HepG2 (cell line): ENCODE measurements around the gene CD300LG.

Source experiments
- ESRRA ChIP-seq: sonication (generic); formaldehyde crosslinking; IDR thresholded peaks from 2 replicates; pipeline ENCODE4 v1.5.1; 2020; ENCODE audit warnings: mild to moderate bottlenecking, low read depth, missing genetic modification reagents
- HNRNPK ChIP-seq: fragments of 200-400 bp; formaldehyde crosslinking; IDR thresholded peaks from 2 replicates; pipeline ENCODE4 v1.6.1; 2018; ENCODE audit warnings: low read length, low read depth, moderate library complexity, mild to moderate bottlenecking; ENCODE audit not compliant: poor library complexity, severe bottlenecking
- NONO ChIP-seq, 2 experiments: fragments of 450-650 bp in 1 of 2; sonication (generic) in 1 of 2; formaldehyde crosslinking in 1 of 2; IDR thresholded peaks in 1 of 2; conservative IDR thresholded peaks in 1 of 2; 2 replicates each; pipeline versions ENCODE4 v1.6.1 to v1.8.0; 2017 to 2022; ENCODE audit warnings: mild to moderate bottlenecking in 1 of 2, missing genetic modification reagents in 1 of 2, moderate library complexity in 1 of 2
- SMC3 ChIP-seq: IDR thresholded peaks from 2 replicates; pipeline ENCODE4 v1.6.1; 2011; ENCODE audit warnings: low read length, improper control_type of control experiment
- ZNF570 ChIP-seq: sonication (generic); formaldehyde crosslinking; IDR thresholded peaks from 2 replicates; pipeline ENCODE4 v1.4.0; 2020; ENCODE audit warnings: mild to moderate bottlenecking, missing genetic modification reagents, borderline replicate concordance
- ZNF687 ChIP-seq: sonication (generic); formaldehyde crosslinking; IDR thresholded peaks from 2 replicates; pipeline ENCODE4 v1.5.1; 2020; ENCODE audit warnings: mild to moderate bottlenecking, missing genetic modification reagents, moderate library complexity

- TF ChIP-seq NONO (IDR thresholded peaks at IDR 0.05) = no peak
- TF ChIP-seq NONO (CRISPR knock-in tag; conservative IDR thresholded peaks at IDR 0.05) = no peak
- TF ChIP-seq ESRRA (CRISPR knock-in tag) = no peak
- TF ChIP-seq HNRNPK = no peak
- no peak for TF ChIP-seq ZNF570 (CRISPR knock-in tag)
- no peak for TF ChIP-seq SMC3
- TF ChIP-seq ZNF687 = no peak
These were observed 21.4 kb upstream of the CD300LG start for GRCh38 chr17:43825567-43825966.
